LNCaP clone FGC (cell line): ENCODE results near the gene MPPE1.
"Not testable (repeated sequence)": the region's sequence is repeated elsewhere in the genome, so short reads cannot be mapped to it uniquely, and the experiment has no call there.

Source experiments
- DNase-seq: peaks from one replicate; pipeline ENCODE4 v3.0.0-alpha.2; 2011; ENCODE audit warnings: low read depth
- H3K4me3 ChIP-seq: 2 replicates; pipeline ENCODE4 v1.5.1; 2011; ENCODE audit warnings: mild to moderate bottlenecking, low read depth, low read length, control low read depth
- TF ChIP-seq, protein P1 (sequence below): IDR thresholded peaks from 2 replicates; pipeline ENCODE4 v1.5.1; 2012; ENCODE audit warnings: mild to moderate bottlenecking; ENCODE audit not compliant: control insufficient read depth, insufficient read depth; ENCODE audit errors: extremely low read depth

MPPE1 gene

DNA sequence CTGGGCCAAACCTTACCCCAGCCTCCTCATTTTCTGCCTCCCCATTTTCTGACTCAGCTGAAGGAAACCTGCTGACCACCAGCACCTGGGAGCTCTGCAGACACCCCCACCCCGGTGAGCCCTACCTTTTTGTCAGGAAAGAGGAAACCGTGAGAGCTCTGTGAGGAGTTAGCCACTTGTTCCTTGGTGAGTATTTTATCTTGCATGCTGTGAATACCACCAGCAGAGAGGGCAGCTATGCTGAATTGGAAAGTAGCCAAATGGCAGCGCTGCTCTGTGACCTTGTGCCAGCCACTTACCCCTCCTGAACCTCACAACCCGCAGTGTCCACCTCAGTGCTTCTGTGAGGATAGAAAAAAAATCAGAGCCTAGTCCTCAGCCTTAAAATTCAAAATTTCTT, 2.5 kb downstream of the MPPE1 start:
- no peak for DNase-seq
- TF ChIP-seq, protein P1, sequence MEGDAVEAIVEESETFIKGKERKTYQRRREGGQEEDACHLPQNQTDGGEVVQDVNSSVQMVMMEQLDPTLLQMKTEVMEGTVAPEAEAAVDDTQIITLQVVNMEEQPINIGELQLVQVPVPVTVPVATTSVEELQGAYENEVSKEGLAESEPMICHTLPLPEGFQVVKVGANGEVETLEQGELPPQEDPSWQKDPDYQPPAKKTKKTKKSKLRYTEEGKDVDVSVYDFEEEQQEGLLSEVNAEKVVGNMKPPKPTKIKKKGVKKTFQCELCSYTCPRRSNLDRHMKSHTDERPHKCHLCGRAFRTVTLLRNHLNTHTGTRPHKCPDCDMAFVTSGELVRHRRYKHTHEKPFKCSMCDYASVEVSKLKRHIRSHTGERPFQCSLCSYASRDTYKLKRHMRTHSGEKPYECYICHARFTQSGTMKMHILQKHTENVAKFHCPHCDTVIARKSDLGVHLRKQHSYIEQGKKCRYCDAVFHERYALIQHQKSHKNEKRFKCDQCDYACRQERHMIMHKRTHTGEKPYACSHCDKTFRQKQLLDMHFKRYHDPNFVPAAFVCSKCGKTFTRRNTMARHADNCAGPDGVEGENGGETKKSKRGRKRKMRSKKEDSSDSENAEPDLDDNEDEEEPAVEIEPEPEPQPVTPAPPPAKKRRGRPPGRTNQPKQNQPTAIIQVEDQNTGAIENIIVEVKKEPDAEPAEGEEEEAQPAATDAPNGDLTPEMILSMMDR, result no peak
- no peak overlapping the region for H3K4me3 ChIP-seq

- DNase-seq, result no peak
- TF ChIP-seq, protein P1, result no peak
- H3K4me3 ChIP-seq, result no peak overlapping the region
Measured at GRCh38 chr18:11902522-11903292, 5.4 kb downstream of the MPPE1 start.

GRCh38 chr18:11901826-11902438, 6.2 kb downstream of the MPPE1 start:
- no peak for DNase-seq
- TF ChIP-seq, protein P1, result no peak
- no peak overlapping the region for H3K4me3 ChIP-seq

DNA sequence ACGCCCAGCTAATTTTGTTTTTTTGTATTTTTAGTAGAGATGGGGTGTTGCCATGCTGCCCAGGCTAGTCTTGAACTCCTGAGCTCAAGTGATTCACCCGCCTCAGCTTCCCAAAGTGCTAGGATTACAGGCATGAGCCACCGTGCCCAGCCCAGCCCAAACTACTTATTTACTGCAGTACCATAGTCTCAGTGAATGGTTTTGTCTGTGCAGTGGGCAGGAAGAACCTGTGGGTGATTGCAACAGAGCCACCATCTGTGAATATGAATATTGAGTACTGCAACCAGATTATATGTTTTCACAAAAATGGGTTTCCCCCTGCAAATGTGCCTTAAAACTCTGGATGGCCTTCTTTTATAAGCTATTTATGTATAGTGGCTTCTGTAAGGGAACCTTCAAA, 9.1 kb downstream of the MPPE1 start:
- H3K4me3 ChIP-seq, result no peak overlapping the region
- TF ChIP-seq, protein P1, result no peak
- no peak for DNase-seq

DNA sequence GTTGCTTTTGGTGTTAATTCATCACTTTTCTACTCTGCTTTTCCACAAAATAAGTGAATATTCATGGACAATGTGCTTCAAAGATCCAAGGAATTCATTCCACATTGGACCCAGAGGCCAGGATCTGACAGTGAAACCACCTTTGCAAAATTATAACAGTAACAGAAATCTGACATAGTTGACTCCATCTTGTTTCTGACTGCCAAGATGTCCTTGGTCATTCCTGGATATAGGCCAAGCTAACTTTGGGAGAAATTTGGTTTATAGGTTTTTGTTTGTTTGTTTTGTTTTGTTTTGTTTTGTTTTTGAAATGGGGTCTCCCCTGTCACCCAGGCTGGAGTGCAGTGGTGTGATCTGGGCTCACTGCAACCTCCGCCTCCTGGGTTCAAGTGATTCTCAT, 10.3 kb downstream of the MPPE1 start:
- H3K4me3 ChIP-seq, result no peak overlapping the region
- TF ChIP-seq, protein P1, result no peak
- no peak for DNase-seq

DNA sequence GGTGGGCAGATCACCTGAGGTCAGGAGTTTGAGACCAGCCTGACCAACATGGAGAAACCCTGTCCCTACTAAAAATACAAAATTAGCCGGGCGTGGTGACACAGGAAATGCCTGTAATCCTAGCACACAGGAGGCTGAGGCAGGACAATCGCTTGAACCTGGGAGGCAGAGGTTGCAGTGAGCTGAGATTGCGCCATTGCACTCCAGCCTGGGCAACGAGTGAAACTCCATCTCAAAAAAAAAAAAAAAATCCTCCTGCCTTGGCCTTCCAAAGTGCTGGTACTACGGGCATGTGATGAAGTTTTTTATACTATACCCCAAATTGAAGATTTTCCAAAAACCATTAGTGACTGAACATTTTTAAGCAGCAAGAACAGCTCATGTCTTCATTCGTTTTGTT, 15.7 kb downstream of the MPPE1 start:
- H3K4me3 ChIP-seq, DNase-seq: not testable (repeated sequence)

- DNase-seq, result no peak
- no peak overlapping the region for H3K4me3 ChIP-seq
- TF ChIP-seq, protein P1, result no peak
Measured at GRCh38 chr18:11891737-11892136, 16.4 kb downstream of the MPPE1 start.
